Fibroblast of villous mesenchyme (primary cell): ENCODE results near the gene GUCA1A. TPM values are rescaled to one million over a fixed set of nuclear protein-coding genes. Genes with fewer than 3 reads are reported as not detected.
"Not testable (repeated sequence)": the region's sequence is repeated elsewhere in the genome, so short reads cannot be mapped to it uniquely, and the experiment has no call there.

ENCODE experiments used
- DNase-seq: peaks from one replicate; pipeline ENCODE4 v3.0.0-alpha.2; 2010; ENCODE audit warnings: low read depth
- H3K4me3 ChIP-seq: 2 replicates; pipeline ENCODE4 v1.5.1; 2011; ENCODE audit warnings: low read depth, mild to moderate bottlenecking, low read length
- CTCF ChIP-seq: IDR thresholded peaks from 2 replicates; pipeline ENCODE4 v1.5.1; 2012; ENCODE audit warnings: low read depth, mild to moderate bottlenecking, low read length; ENCODE audit not compliant: insufficient read depth
- total RNA-seq: library from RNA; depleted of rRNA; stranded (reverse); fragments of >200 nt; gene quantifications from 2 replicates; pipeline ENCODE4 v1.2.3, GENCODE V29; 2012

Gene GUCA1A
- total RNA-seq, 1 donor, result not detected

- DNase-seq, result no peak
- no peak for TF ChIP-seq CTCF
- no peak overlapping the region for H3K4me3 ChIP-seq
Observed at GRCh38 chr6:42147138-42147562, 26.0 kb upstream of the GUCA1A start.

- no peak for TF ChIP-seq CTCF
- H3K4me3 ChIP-seq, result no peak overlapping the region
- no peak for DNase-seq
Observed at GRCh38 chr6:42148058-42148457, 25.1 kb upstream of the GUCA1A start.

GRCh38 chr6:42150254-42150653 is 22.9 kb upstream of the GUCA1A start:
- H3K4me3 ChIP-seq, result no peak overlapping the region
- DNase-seq, result no peak
- no peak for TF ChIP-seq CTCF

GRCh38 chr6:42152024-42152423 is 21.1 kb upstream of the GUCA1A start:
- no peak for DNase-seq
- H3K4me3 ChIP-seq, result no peak overlapping the region
- TF ChIP-seq CTCF, result no peak

- not testable (repeated sequence) for DNase-seq, H3K4me3 ChIP-seq
Observed at GRCh38 chr6:42152528-42153213, 20.5 kb upstream of the GUCA1A start.

- TF ChIP-seq CTCF, result no peak
- H3K4me3 ChIP-seq, result no peak overlapping the region
- no peak for DNase-seq
Observed at GRCh38 chr6:42153921-42154320, 19.2 kb upstream of the GUCA1A start.

- TF ChIP-seq CTCF, result no peak
- DNase-seq, result no peak
- H3K4me3 ChIP-seq, result no peak overlapping the region
Observed at GRCh38 chr6:42154461-42155209, 18.5 kb upstream of the GUCA1A start.
